OCI-LY7 (cell line): ENCODE measurements around the gene ZCCHC14. TPM values are rescaled to one million over a fixed set of nuclear protein-coding genes. Genes with fewer than 3 reads are reported as not detected.

Experiments
- BruUV-seq: library from RNA; stranded (reverse); fragments of 400-500 nt; replicated peaks from 2 replicates; lab custom pipeline; 2021; lab: Mats Ljungman, UMichigan
- CTCF ChIA-PET: fragments of 300-600 bp; sonication (Branson Sonifier 250); formaldehyde crosslinking; loops from one replicate; lab custom pipeline; 2022; ENCODE audit warnings: antibody characterized with exemption; ENCODE audit not compliant: unreplicated experiment; lab: Charles Lee
- POLR2A ChIA-PET: fragments of 300-600 bp; sonication (Branson Sonifier 250); formaldehyde crosslinking; loops from one replicate; lab custom pipeline; 2022; ENCODE audit warnings: antibody characterized with exemption; lab: Charles Lee
- DNase-seq: peaks from one replicate; pipeline ENCODE4 v3.0.0-alpha.2; 2015; ENCODE audit warnings: low spot score
- H2AFZ ChIP-seq: fragments of 200-600 bp; sonication (generic), shearing (Covaris generic); 2 replicates; pipeline ENCODE4 v1.6.1; 2014; ENCODE audit warnings: mild to moderate bottlenecking, antibody characterized with exemption, low read length, moderate library complexity
- H3K27ac ChIP-seq: fragments of 200-600 bp; sonication (generic); 2 replicates; pipeline ENCODE4 v1.5.1; 2014; ENCODE audit warnings: mixed run types, low read depth, mild to moderate bottlenecking, moderate library complexity, low read length, inconsistent platforms; ENCODE audit not compliant: poor library complexity, severe bottlenecking
- H3K36me3 ChIP-seq: fragments of 200-600 bp; sonication (generic); 2 replicates; pipeline ENCODE4 v1.6.1; 2014; ENCODE audit warnings: mild to moderate bottlenecking, antibody characterized with exemption, low read length, moderate library complexity, mixed read lengths; ENCODE audit not compliant: insufficient read depth
- H3K4me1 ChIP-seq: fragments of 200-600 bp; sonication (generic); 2 replicates; pipeline ENCODE4 v1.5.1; 2014; ENCODE audit warnings: mild to moderate bottlenecking, low read length; ENCODE audit not compliant: insufficient read depth, poor library complexity, severe bottlenecking
- H3K4me2 ChIP-seq: fragments of 200-600 bp; sonication (generic); 2 replicates; pipeline ENCODE4 v1.6.1; 2014; ENCODE audit warnings: mild to moderate bottlenecking, low read length
- H3K4me3 ChIP-seq: fragments of 200-600 bp; sonication (generic); 2 replicates; pipeline ENCODE4 v1.5.1; 2014; ENCODE audit warnings: mild to moderate bottlenecking, low read depth, low read length; ENCODE audit not compliant: poor library complexity, severe bottlenecking
- H3K79me2 ChIP-seq: fragments of 200-600 bp; sonication (generic); 2 replicates; pipeline ENCODE4 v1.6.1; 2016; ENCODE audit warnings: low read depth, mild to moderate bottlenecking, low read length, moderate library complexity, mixed read lengths; ENCODE audit not compliant: insufficient read depth
- H3K9me2 ChIP-seq: fragments of 200-600 bp; sonication (generic); 2 replicates; pipeline ENCODE4 v1.6.1; 2016; ENCODE audit warnings: mild to moderate bottlenecking, low read length, mixed read lengths; ENCODE audit not compliant: insufficient read depth
- H3K9me3 ChIP-seq: fragments of 200-600 bp; sonication (generic); 2 replicates; pipeline ENCODE4 v1.6.1; 2014; ENCODE audit warnings: mild to moderate bottlenecking, mixed run types, low read length, mixed read lengths
- H4K20me1 ChIP-seq: fragments of 200-600 bp; sonication (generic); 2 replicates; pipeline ENCODE4 v1.6.1; 2014; ENCODE audit warnings: mild to moderate bottlenecking, antibody characterized with exemption, low read length, moderate library complexity, mixed read lengths; ENCODE audit not compliant: insufficient read depth
- EZH2phosphoT487 ChIP-seq: fragments of 200-600 bp; sonication (generic); IDR thresholded peaks from 2 replicates; pipeline ENCODE4 v1.6.1; 2018; ENCODE audit warnings: low read depth, borderline replicate concordance, mild to moderate bottlenecking, mixed run types, antibody characterized with exemption, low read length, moderate library complexity, mixed read lengths
- intact Hi-C: fragments of 100-400 bp; cut with micrococcal nuclease; formaldehyde crosslinking; loops from one replicate; pipeline ENCODE4 v1.10.0; 2022; ENCODE audit not compliant: unreplicated experiment
- total RNA-seq, 2 experiments: library from RNA; depleted of rRNA in 1 of 2; stranded (reverse); fragments of >200 nt in 1 of 2; shearing (Covaris generic) in 1 of 2; gene quantifications; 2 replicates each; pipeline ENCODE4 v1.2.3, GENCODE V29; 2014 to 2022
- TF ChIP-seq, protein P1 (sequence below): fragments of 200-600 bp; sonication (generic); conservative IDR thresholded peaks from 2 replicates; pipeline ENCODE4 v1.5.1; 2014; ENCODE audit warnings: mild to moderate bottlenecking, antibody characterized with exemption, low read length, moderate library complexity, mixed read lengths

Gene ZCCHC14
- total RNA-seq, 2 experiments from 2014 or later: 8.5 to 17.1 TPM

DNA sequence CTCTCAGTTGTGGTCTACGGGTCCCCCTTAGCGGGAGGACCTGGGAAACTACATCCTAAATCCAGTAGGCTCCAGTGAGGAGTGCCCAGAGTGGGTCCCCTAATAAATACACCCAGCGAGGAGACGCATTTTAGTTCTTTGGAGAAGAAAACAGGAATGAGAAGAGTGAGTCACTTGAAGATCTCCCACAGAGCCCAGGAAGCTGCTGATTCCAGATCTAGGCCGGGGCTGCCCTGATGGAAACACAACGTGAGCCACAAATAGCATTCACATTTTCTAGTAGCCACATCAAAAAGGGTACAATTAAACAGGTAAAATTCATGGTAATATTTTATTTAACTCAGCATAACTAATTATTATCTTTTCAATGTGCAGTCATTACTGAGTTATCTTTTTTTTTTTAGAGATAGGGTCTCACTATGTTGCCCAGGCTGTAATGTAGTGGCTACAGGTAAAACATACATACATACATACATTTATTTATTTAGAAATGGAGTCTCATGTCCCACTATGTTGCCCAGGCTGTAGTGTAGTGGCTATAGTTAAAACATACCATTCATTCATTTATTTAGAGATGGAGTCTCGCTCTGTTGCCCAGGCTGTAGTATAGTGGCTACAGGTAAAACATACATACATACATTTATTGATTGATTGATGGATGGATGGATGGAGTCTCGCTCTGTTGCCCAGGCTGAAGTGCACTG, 130.8 kb downstream of the ZCCHC14 start:
- no TSS peak for BruUV-seq
- peaks cover 33% of the 10 kb centered on the region for H3K36me3 ChIP-seq

DNA sequence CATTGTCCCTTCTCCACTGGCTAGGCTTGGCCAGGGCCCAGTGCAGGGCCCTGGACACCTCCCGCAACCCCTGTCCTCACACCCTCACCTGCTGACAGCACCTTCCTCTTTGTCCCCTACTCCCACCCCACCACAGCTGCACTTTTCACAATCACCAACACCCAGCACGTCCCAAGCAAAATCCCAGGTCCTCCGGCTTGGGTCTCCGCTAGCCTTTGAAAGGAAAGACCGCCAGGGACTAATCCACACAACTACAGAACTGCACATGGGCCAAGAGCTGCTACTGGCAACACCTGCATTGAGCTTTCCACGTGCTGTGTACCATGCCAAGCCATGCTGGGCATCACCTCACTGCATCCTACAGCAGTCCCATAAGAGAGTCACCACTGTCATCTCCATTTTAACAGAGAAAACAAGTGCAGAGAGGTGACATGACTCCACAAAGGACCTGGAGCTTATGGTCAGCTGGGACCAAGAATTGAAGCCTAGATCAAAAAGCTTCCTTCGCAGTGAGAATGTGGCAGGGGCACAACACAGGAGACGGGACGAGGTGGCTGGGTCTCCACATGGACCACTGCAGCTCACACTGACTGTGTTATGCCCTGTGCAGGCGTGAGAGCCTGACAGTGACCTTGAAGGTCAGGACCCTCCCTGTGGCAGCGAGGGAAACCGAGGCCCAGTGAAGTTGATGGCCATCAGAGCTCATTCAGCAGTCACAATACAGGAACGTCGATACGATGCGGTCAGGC, 131.8 kb downstream of the ZCCHC14 start:
- intact Hi-C loops: no loop called here
- Histone ChIP-seq H3K36me3 (peaks cover 32% of the 10 kb centered on the region), H3K4me3 (no peak overlapping the region), H3K79me2 (no peaks in the 10 kb centered on the region), H4K20me1 (no peaks in the 10 kb centered on the region), H3K27ac (no peak overlapping the region), H3K9me3 (no peaks in the 10 kb centered on the region), H3K4me2 (no peak overlapping the region), H3K9me2 (no peaks in the 10 kb centered on the region), H3K4me1 (no peaks in the 10 kb centered on the region), H2AFZ (no peak overlapping the region)
- TF ChIP-seq, protein P1, sequence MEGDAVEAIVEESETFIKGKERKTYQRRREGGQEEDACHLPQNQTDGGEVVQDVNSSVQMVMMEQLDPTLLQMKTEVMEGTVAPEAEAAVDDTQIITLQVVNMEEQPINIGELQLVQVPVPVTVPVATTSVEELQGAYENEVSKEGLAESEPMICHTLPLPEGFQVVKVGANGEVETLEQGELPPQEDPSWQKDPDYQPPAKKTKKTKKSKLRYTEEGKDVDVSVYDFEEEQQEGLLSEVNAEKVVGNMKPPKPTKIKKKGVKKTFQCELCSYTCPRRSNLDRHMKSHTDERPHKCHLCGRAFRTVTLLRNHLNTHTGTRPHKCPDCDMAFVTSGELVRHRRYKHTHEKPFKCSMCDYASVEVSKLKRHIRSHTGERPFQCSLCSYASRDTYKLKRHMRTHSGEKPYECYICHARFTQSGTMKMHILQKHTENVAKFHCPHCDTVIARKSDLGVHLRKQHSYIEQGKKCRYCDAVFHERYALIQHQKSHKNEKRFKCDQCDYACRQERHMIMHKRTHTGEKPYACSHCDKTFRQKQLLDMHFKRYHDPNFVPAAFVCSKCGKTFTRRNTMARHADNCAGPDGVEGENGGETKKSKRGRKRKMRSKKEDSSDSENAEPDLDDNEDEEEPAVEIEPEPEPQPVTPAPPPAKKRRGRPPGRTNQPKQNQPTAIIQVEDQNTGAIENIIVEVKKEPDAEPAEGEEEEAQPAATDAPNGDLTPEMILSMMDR: no peak
- TF ChIP-seq EZH2phosphoT487: no peak
- ChIA-PET CTCF (no interaction called here), POLR2A (interaction anchor here (0.6 kb wide), 1 partner anchor 43 kb away, joined by 3 read pairs; no protein-coding TSS in a partner anchor)
- BruUV-seq: no TSS peak
- no peak for DNase-seq

More for the DNA sequence above, 130.8 kb downstream of the ZCCHC14 start:
- DNase-seq: no peak
- CTCF ChIA-PET: no interaction called here
- Histone ChIP-seq H3K4me1 (no peaks in the 10 kb centered on the region), H2AFZ (no peak overlapping the region), H3K4me2 (no peak overlapping the region), H3K9me2 (no peaks in the 10 kb centered on the region), H4K20me1 (no peaks in the 10 kb centered on the region), H3K4me3 (no peak overlapping the region), H3K9me3 (no peaks in the 10 kb centered on the region), H3K27ac (no peak overlapping the region), H3K79me2 (no peaks in the 10 kb centered on the region)
- POLR2A ChIA-PET: no interaction called here
- intact Hi-C loops: no loop called here
- TF ChIP-seq EZH2phosphoT487: no peak
- TF ChIP-seq, protein P1: no peak
